ENCODE results near the gene C9orf85. TPM values are rescaled to one million over a fixed set of nuclear protein-coding genes. Genes with fewer than 3 reads are reported as not detected.

Gene C9orf85
- total and polyA plus RNA-seq, 9 donors: 8.6 to 18.2 (median 11.5) TPM

DNA sequence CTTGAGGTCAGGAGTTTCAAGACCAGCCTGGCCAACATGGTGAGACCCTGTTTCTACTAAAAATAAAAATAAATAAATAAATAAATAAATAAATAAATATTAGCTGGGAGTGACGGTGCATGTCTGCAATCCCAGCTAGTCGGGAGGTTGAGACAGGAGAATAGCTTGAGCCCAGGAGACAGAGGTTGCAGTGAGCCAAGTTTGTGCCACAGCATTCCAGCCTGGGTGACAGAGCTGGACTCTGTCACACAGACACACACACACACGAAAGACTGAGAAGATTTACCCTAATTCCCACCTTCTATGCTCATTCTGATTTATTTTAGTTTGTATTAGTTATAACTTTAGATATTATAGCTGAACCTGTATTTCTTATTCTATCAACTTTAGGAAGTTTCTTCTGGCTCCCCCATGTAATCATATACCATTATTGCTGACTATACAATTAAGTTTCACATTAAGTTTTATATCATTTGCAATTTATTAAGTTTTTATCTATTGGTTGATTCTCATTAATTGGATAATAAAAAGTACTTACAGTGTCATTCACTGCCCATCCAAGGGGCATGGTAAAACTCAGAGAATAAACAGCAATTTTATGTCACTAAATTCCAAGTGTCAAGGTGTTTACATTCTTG lies 21.3 kb upstream of the C9orf85 start:
- Histone ChIP-seq H3K27me3 (no peaks in the 10 kb centered on the region), H3K4me1 (ENCODE audit: insufficient read depth) (no peaks in the 10 kb centered on the region), H3K36me3 (no peaks in the 10 kb centered on the region), H3K4me3 (no peak overlapping the region), H3K27ac (no peak overlapping the region), H3K9me3 (no peaks in the 10 kb centered on the region)
- TF ChIP-seq CTCF (IDR thresholded peaks at IDR 0.05) (no peak), EP300 (IDR thresholded peaks at IDR 0.05) (no peak), POLR2A (IDR thresholded peaks at IDR 0.05) (no peak)
- intact Hi-C loops (cut with DNase I): no loop called here
- DNase-seq: no peak
- 85 to 94% (median 92%) methylated on average over 3 of the region's 3 CpGs for WGBS, 3 donors

DNA sequence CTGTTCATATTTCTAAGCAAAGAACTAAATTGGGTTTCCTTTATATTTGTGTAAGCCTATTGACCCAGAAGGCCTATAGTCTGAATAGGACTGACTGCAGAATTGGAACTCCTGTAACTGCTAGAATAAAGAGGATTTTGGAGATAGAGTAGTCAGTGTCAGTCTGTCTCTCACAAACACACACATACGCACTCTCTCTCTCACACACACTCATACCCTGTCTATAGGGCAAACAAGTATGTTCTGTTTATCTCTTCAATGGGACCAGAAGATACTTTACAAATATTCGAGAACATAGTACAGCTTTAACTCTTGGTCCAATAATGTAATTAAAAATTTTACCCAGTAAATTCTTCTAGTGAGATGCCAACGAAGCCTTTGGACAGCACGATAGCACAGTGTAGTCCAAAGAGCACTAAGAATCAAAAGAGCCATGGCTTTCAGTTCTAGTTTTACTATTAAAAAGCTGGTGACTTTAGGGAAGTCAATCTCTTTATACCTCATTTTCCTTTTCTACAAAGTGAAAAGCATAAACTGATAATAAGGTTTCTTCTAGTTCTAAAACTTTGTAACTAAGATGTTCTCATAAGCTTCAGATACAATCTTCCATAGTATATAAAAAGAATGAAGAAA lies 19.8 kb upstream of the C9orf85 start:
- Histone ChIP-seq H3K27ac (no peak overlapping the region), H3K36me3 (no peaks in the 10 kb centered on the region), H3K9me3 (no peaks in the 10 kb centered on the region), H3K4me3 (no peak overlapping the region), H3K27me3 (no peaks in the 10 kb centered on the region), H3K4me1 (ENCODE audit: insufficient read depth) (no peaks in the 10 kb centered on the region)
- 94 to 97% (median 96%) methylated on average over 4 of the region's 4 CpGs for WGBS, 3 donors
- intact Hi-C loops (cut with DNase I): loop anchor here in 1 of 4 donors (2.0 kb wide), 1 partner anchor 15 kb away; no protein-coding TSS in a partner anchor
- DNase-seq: no peak
- TF ChIP-seq EP300 (IDR thresholded peaks at IDR 0.05) (no peak), CTCF (IDR thresholded peaks at IDR 0.05) (no peak), POLR2A (IDR thresholded peaks at IDR 0.05) (no peak)

DNA sequence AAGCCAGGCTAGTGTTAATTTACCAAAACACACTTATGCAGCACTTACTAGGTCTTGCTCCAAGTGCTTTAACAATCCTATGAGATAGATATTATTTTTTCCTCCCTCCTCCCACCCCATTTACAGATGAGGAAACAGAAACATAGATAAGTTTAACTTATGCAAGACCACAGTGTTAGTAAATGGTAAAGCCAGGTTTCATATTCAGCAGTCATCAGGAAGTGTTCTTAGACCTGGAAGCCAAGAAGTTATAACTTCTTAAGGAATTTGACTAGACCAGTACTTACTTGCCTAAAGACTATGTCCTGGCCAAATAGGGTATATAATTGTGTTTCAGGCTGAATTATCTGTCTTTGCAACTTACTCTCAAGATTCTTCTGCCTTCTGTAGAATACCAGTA lies 16.3 kb upstream of the C9orf85 start:
- no peak overlapping the region for H3K4me3 ChIP-seq
- intact Hi-C loops (cut with DNase I): no loop called here
- no peaks in the 10 kb centered on the region for H3K27me3 ChIP-seq
- peaks cover 2% of the 10 kb centered on the region for H3K4me1 ChIP-seq (ENCODE audit: insufficient read depth)
- H3K27ac ChIP-seq: no peak overlapping the region
- H3K36me3 ChIP-seq: no peaks in the 10 kb centered on the region
- no peaks in the 10 kb centered on the region for H3K9me3 ChIP-seq
- no peak for DNase-seq
- no peak for TF ChIP-seq POLR2A (IDR thresholded peaks at IDR 0.05)
- no peak for TF ChIP-seq CTCF (IDR thresholded peaks at IDR 0.05)
- TF ChIP-seq EP300 (IDR thresholded peaks at IDR 0.05): no peak

DNA sequence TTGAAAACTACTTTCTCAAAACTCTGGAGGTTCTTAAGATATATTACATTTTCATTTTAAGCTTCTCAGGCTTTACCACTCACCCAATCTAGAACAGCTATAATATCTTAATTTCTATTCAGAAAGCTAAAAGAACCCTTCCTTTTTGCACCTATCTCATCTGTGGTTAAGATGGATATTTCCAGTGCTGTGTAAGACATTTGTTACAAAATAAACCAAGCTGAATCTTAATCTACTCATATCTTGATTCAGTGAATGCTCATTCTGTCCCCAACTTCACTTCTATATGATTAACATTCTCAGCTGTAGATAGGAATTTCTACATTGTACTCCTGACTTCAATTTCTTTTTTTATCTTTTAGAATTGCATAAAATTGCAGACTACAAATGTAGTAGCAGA lies 15.5 kb upstream of the C9orf85 start:
- DNase-seq: no peak
- intact Hi-C loops (cut with DNase I): no loop called here
- Histone ChIP-seq H3K9me3 (no peaks in the 10 kb centered on the region), H3K27me3 (no peaks in the 10 kb centered on the region), H3K36me3 (no peaks in the 10 kb centered on the region), H3K27ac (no peak overlapping the region), H3K4me1 (ENCODE audit: insufficient read depth) (peaks cover 2% of the 10 kb centered on the region), H3K4me3 (no peak overlapping the region)
- no peak for TF ChIP-seq CTCF (IDR thresholded peaks at IDR 0.05)
